Endothelial cell of umbilical vein (primary cell): ENCODE results near the gene EFCAB10. TPM values are rescaled to one million over a fixed set of nuclear protein-coding genes. Genes with fewer than 3 reads are reported as not detected.
A peak's percentile ranks its signal among the peaks of the same experiment; 100 is the strongest.

Experiments
- BruUV-seq: library from RNA; stranded (reverse); fragments of 400-500 nt; replicated peaks from 2 replicates; lab custom pipeline; 2021; lab: Mats Ljungman, UMichigan
- CTCF ChIA-PET: fragments of 300-600, 350-600 bp; sonication (Branson Sonifier 250); formaldehyde crosslinking; loops from one replicate; lab custom pipeline; 2021; ENCODE audit warnings: antibody characterized with exemption, inconsistent platforms; lab: Charles Lee
- POLR2A ChIA-PET: fragments of 300-600, 350-600 bp; sonication (Branson Sonifier 250); formaldehyde crosslinking; loops from one replicate; lab custom pipeline; 2021; ENCODE audit warnings: antibody characterized with exemption, inconsistent platforms; lab: Charles Lee
- DNase-seq: peaks from one replicate; pipeline ENCODE4 v3.0.0-alpha.2; 2011; ENCODE audit warnings: low read depth, low spot score
- FAIRE-seq: peaks from 2 replicates; lab custom pipeline; 2011; peaks lifted over from hg19 to GRCh38; lab: Jason Lieb, UNC
- H2AFZ ChIP-seq: 2 replicates; pipeline ENCODE4 v1.6.0; 2012; ENCODE audit warnings: low read depth, low read length, control low read depth, inconsistent platforms
- H3K27ac ChIP-seq: 2 replicates; pipeline ENCODE4 v1.5.1; 2011; ENCODE audit warnings: low read depth, mild to moderate bottlenecking, control low read depth, low read length, moderate library complexity; ENCODE audit not compliant: insufficient read depth
- H3K27me3 ChIP-seq, 2 experiments: 2 replicates each; pipeline versions ENCODE4 v1.6.0 to v1.6.1; 2011; ENCODE audit warnings: low read length in 2 of 2, mixed read lengths in 1 of 2; ENCODE audit not compliant: control insufficient read depth in 2 of 2, insufficient read depth in 2 of 2
- H3K36me3 ChIP-seq, 2 experiments: 2 replicates in 1 of 2; 3 replicates in 1 of 2; pipeline ENCODE4 v1.5.1; 2011; ENCODE audit warnings: low read length in 2 of 2, mild to moderate bottlenecking in 1 of 2, moderate library complexity in 1 of 2; ENCODE audit not compliant: control insufficient read depth in 2 of 2, insufficient read depth in 2 of 2; ENCODE audit errors: extremely low read depth in 1 of 2
- H3K4me1 ChIP-seq: 3 replicates; pipeline ENCODE4 v1.5.1; 2011; ENCODE audit warnings: mild to moderate bottlenecking, low read length; ENCODE audit not compliant: control insufficient read depth, insufficient read depth; ENCODE audit errors: extremely low read depth
- H3K4me2 ChIP-seq: 2 replicates; pipeline ENCODE4 v1.6.1; 2011; ENCODE audit warnings: low read length, control low read depth, mixed read lengths; ENCODE audit not compliant: insufficient read depth
- H3K4me3 ChIP-seq, 3 experiments: fragments of 200-600 bp in 1 of 3; sonication (generic), shearing (Covaris generic) in 1 of 3; replicated peaks in 1 of 3; 2 replicates each; pipeline ENCODE4 v1.5.1; 2011 to 2016; ENCODE audit warnings: control low read depth in 3 of 3, low read length in 3 of 3, mild to moderate bottlenecking in 2 of 3, inconsistent platforms in 1 of 3, low read depth in 1 of 3, moderate library complexity in 1 of 3; ENCODE audit not compliant: insufficient read depth in 1 of 3
- H3K79me2 ChIP-seq: 2 replicates; pipeline ENCODE4 v1.6.0; 2012; ENCODE audit warnings: low read length, inconsistent platforms; ENCODE audit not compliant: control insufficient read depth, insufficient read depth
- H3K9ac ChIP-seq: replicated peaks from 2 replicates; pipeline ENCODE3; 2011; ENCODE audit warnings: low read length, control low read depth; ENCODE audit not compliant: insufficient read depth; ENCODE audit errors: extremely low read depth
- H3K9me1 ChIP-seq: replicated peaks from 3 replicates; pipeline ENCODE4 v1.6.0; 2011; ENCODE audit warnings: mild to moderate bottlenecking, low read length; ENCODE audit not compliant: control insufficient read depth, insufficient read depth; ENCODE audit errors: extremely low read depth
- H3K9me3 ChIP-seq: replicated peaks from 2 replicates; pipeline ENCODE4 v1.5.1; 2012; ENCODE audit warnings: low read length, inconsistent platforms; ENCODE audit not compliant: control insufficient read depth, insufficient read depth
- H4K20me1 ChIP-seq: replicated peaks from 2 replicates; pipeline ENCODE3; 2011; ENCODE audit warnings: mild to moderate bottlenecking, low read length; ENCODE audit not compliant: control insufficient read depth, insufficient read depth; ENCODE audit errors: extremely low read depth
- CTCF ChIP-seq, 2 donors: IDR thresholded peaks; 1 replicate in 1 of 2; 2 replicates in 1 of 2; pipeline ENCODE4 v1.5.1; 2011; ENCODE audit warnings: low read length in 2 of 2, mild to moderate bottlenecking in 2 of 2, moderate library complexity in 2 of 2, control low read depth in 1 of 2, inconsistent platforms in 1 of 2, low read depth in 1 of 2; ENCODE audit not compliant: insufficient read depth in 1 of 2; ENCODE audit errors: extremely low read depth in 1 of 2
- EZH2 ChIP-seq: IDR thresholded peaks from 2 replicates; pipeline ENCODE4 v1.6.1; 2012; ENCODE audit warnings: borderline replicate concordance, low read depth, mild to moderate bottlenecking, moderate library complexity, low read length, inconsistent platforms; ENCODE audit not compliant: severe bottlenecking
- FOS ChIP-seq: IDR thresholded peaks from 2 replicates; pipeline ENCODE4 v1.6.1; 2011; ENCODE audit warnings: mild to moderate bottlenecking, low read length, moderate library complexity, borderline replicate concordance; ENCODE audit not compliant: insufficient read depth
- GATA2 ChIP-seq: IDR thresholded peaks from 2 replicates; pipeline ENCODE4 v1.7.0; 2011; ENCODE audit warnings: low read depth, mild to moderate bottlenecking, moderate library complexity, mixed read lengths, low read length; ENCODE audit not compliant: insufficient read length, insufficient read depth
- JUN ChIP-seq: IDR thresholded peaks from 2 replicates; pipeline ENCODE4 v1.6.1; 2011; ENCODE audit warnings: borderline replicate concordance, low read depth; ENCODE audit not compliant: insufficient read length, insufficient read depth
- MAX ChIP-seq: IDR thresholded peaks from 2 replicates; pipeline ENCODE4 v1.6.1; 2011; ENCODE audit not compliant: insufficient read depth, insufficient read length
- MYC ChIP-seq: IDR thresholded peaks from one replicate; pipeline ENCODE4 v1.6.1; 2011; ENCODE audit warnings: mild to moderate bottlenecking, low read depth, low read length
- POLR2A ChIP-seq: IDR thresholded peaks from 2 replicates; pipeline ENCODE4 v1.6.1; 2012; ENCODE audit warnings: low read depth, mild to moderate bottlenecking, control low read depth, low read length
- POLR2AphosphoS5 ChIP-seq: IDR thresholded peaks from 2 replicates; pipeline ENCODE4 v1.6.1; 2012; ENCODE audit warnings: low read depth, mild to moderate bottlenecking, control low read depth, low read length, moderate library complexity; ENCODE audit not compliant: insufficient read depth
- dilution Hi-C: fragments of 300-500 bp; cut with MboI; formaldehyde crosslinking; loops from one replicate; pipeline ENCODE4 v1.15.0; 2019; ENCODE audit warnings: low sequenced_read_pairs; ENCODE audit not compliant: extremely low pct_ligation_motif_present
- intact Hi-C: fragments of 100-400 bp; cut with micrococcal nuclease; formaldehyde crosslinking; loops from one replicate; pipeline ENCODE4 v1.10.0; 2022
- polyA plus RNA-seq, 4 experiments: library from polyadenylated mRNA; depleted of rRNA in 3 of 4; stranded (reverse) in 3 of 4; unstranded in 1 of 4; fragments of >200 nt; gene quantifications; 2 replicates each; pipeline versions ENCODE4 v1.2.1 to v1.2.3, GENCODE V29; 2011 to 2012; ENCODE audit warnings: missing spikeins in 1 of 4
- total RNA-seq: library from RNA; stranded (reverse); gene quantifications from 2 replicates; pipeline ENCODE4 v1.2.3, GENCODE V29; 2021

EFCAB10 gene
- total and polyA plus RNA-seq, 2 donors (not counting 3 experiments of a cell fraction or from before 2014, with no cell fraction given), result not detected

- Histone ChIP-seq H3K4me1 (no peaks in the 10 kb centered on the region), H3K9me3 (no peaks in the 10 kb centered on the region), H3K9me1 (no peaks in the 10 kb centered on the region), H3K36me3 (peaks cover 3 to 17% of the 10 kb centered on the region in 2 experiments), H3K27me3 (no peaks in the 10 kb centered on the region), H3K4me2 (no peak overlapping the region), H4K20me1 (no peaks in the 10 kb centered on the region), H2AFZ (no peak overlapping the region), H3K79me2 (no peaks in the 10 kb centered on the region), H3K27ac (no peak overlapping the region), H3K9ac (no peak overlapping the region), H3K4me3 (no peak overlapping the region)
- dilution Hi-C loops, result no loop called here
- DNase-seq (no peak), FAIRE-seq (no peak)
- intact Hi-C loops, result no loop called here
- POLR2A ChIA-PET, result no interaction called here
- BruUV-seq, result no TSS peak
- TF ChIP-seq POLR2AphosphoS5 (no peak), CTCF (IDR thresholded peaks at IDR 0.05; ENCODE audit: extremely low read depth in 1 of 2, insufficient read depth in 1 of 2, low read depth in 1 of 2, low read length in 2 of 2) (no peak), GATA2 (no peak), MAX (no peak)
- CTCF ChIA-PET, result interaction anchor here (1.4 to 1.6 kb wide), 2 partner anchors 10 to 22 kb away, joined by 3 to 4 read pairs; no protein-coding TSS in a partner anchor
These were observed 13.5 kb downstream of the EFCAB10 start for GRCh38 chr7:105567821-105568220.

- H2AFZ ChIP-seq, result no peak overlapping the region
- H3K27ac ChIP-seq, result no peak overlapping the region
- H3K9ac ChIP-seq, result no peak overlapping the region
- TF ChIP-seq CTCF (IDR thresholded peaks at IDR 0.05; ENCODE audit: extremely low read depth in 1 of 2, insufficient read depth in 1 of 2, low read depth in 1 of 2, low read length in 2 of 2) (no peak), JUN (no peak), MYC (no peak), POLR2A (no peak), EZH2 (no peak), MAX (no peak), POLR2AphosphoS5 (no peak), FOS (no peak), GATA2 (no peak)
- no peaks in the 10 kb centered on the region for H3K9me3 ChIP-seq
- peaks cover 3 to 17% of the 10 kb centered on the region in 2 experiments for H3K36me3 ChIP-seq
- no peaks in the 10 kb centered on the region for H4K20me1 ChIP-seq
- no peaks in the 10 kb centered on the region for H3K9me1 ChIP-seq
- ChIA-PET CTCF (interaction anchor here (1.0 to 1.4 kb wide), 2 partner anchors 9 to 203 kb away, joined by 3 read pairs; no protein-coding TSS in a partner anchor), POLR2A (no interaction called here)
- no peaks in the 10 kb centered on the region for H3K27me3 ChIP-seq
- H3K79me2 ChIP-seq, result no peaks in the 10 kb centered on the region
- DNase-seq (peak; percentile 19), FAIRE-seq (no peak)
- intact Hi-C loops (no loop called here), dilution Hi-C loops (no loop called here)
- no TSS peak for BruUV-seq
- H3K4me3 ChIP-seq, result no peak overlapping the region
- H3K4me2 ChIP-seq, result no peak overlapping the region
- no peaks in the 10 kb centered on the region for H3K4me1 ChIP-seq
These were observed 14.3 kb downstream of the EFCAB10 start for GRCh38 chr7:105567024-105567423.
